OCI-LY1 (cell line): ENCODE measurements around the gene GBE1.

ENCODE experiments used
- H2AFZ ChIP-seq: fragments of 200-600 bp; sonication (generic), shearing (Covaris generic); 2 replicates; pipeline ENCODE4 v1.6.0; 2014; ENCODE audit warnings: antibody characterized with exemption, mild to moderate bottlenecking, low read length
- H3F3A ChIP-seq: fragments of 200-600 bp; sonication (generic), shearing (Covaris generic); 2 replicates; pipeline ENCODE4 v1.6.0; 2014; ENCODE audit warnings: mild to moderate bottlenecking, antibody characterized with exemption, low read length, moderate library complexity; ENCODE audit not compliant: insufficient read depth
- H3K27ac ChIP-seq: fragments of 200-600 bp; sonication (generic); 2 replicates; pipeline ENCODE4 v1.5.1; 2014; ENCODE audit warnings: low read length, mixed run types, mild to moderate bottlenecking, low read depth; ENCODE audit not compliant: poor library complexity, severe bottlenecking
- H3K27me3 ChIP-seq: fragments of 200-600 bp; sonication (generic); 2 replicates; pipeline ENCODE4 v1.6.0; 2014; ENCODE audit warnings: antibody characterized with exemption, mild to moderate bottlenecking, low read length, moderate library complexity; ENCODE audit not compliant: insufficient read depth
- H3K36me3 ChIP-seq: fragments of 200-600 bp; sonication (generic); 2 replicates; pipeline ENCODE4 v1.6.1; 2014; ENCODE audit warnings: mild to moderate bottlenecking, antibody characterized with exemption, low read length, moderate library complexity, mixed read lengths; ENCODE audit not compliant: insufficient read depth
- H3K4me1 ChIP-seq: fragments of 200-600 bp; sonication (generic); 2 replicates; pipeline ENCODE4 v1.5.1; 2014; ENCODE audit warnings: mild to moderate bottlenecking, low read length, moderate library complexity; ENCODE audit not compliant: insufficient read depth, severe bottlenecking
- H3K4me2 ChIP-seq: fragments of 200-600 bp; sonication (generic), shearing (Covaris generic); 2 replicates; pipeline ENCODE4 v1.6.1; 2014; ENCODE audit warnings: low read length
- H3K4me3 ChIP-seq: fragments of 200-600 bp; sonication (generic); 2 replicates; pipeline ENCODE4 v1.5.1; 2014; ENCODE audit warnings: low read length, low read depth, mild to moderate bottlenecking, mixed read lengths; ENCODE audit not compliant: poor library complexity, severe bottlenecking
- H3K79me2 ChIP-seq: fragments of 200-600 bp; shearing (Covaris generic); 2 replicates; pipeline ENCODE4 v1.6.1; 2016; ENCODE audit warnings: mixed run types, low read length, mixed read lengths; ENCODE audit not compliant: insufficient read depth
- H3K9ac ChIP-seq: fragments of 200-600 bp; sonication (generic), shearing (Covaris generic); 2 replicates; pipeline ENCODE4 v1.6.1; 2014; ENCODE audit warnings: mild to moderate bottlenecking, low read length, mixed read lengths
- H3K9me2 ChIP-seq: fragments of 200-600 bp; sonication (generic), shearing (Covaris generic); 2 replicates; pipeline ENCODE4 v1.6.1; 2014; ENCODE audit warnings: low read depth, mild to moderate bottlenecking, low read length, mixed read lengths
- H3K9me3 ChIP-seq: fragments of 200-600 bp; shearing (Covaris generic); 2 replicates; pipeline ENCODE4 v1.6.1; 2014; ENCODE audit warnings: low read length, mixed read lengths
- H4K20me1 ChIP-seq: fragments of 200-600 bp; sonication (generic), shearing (Covaris generic); 2 replicates; pipeline ENCODE4 v1.6.0; 2016; ENCODE audit warnings: mild to moderate bottlenecking, low read length; ENCODE audit not compliant: insufficient read depth
- CTCF ChIP-seq: fragments of 200-600 bp; sonication (generic), shearing (Covaris generic); IDR thresholded peaks from 2 replicates; pipeline ENCODE4 v1.5.1; 2017; ENCODE audit warnings: mild to moderate bottlenecking, antibody characterized with exemption, low read length, moderate library complexity, mixed read lengths
- EZH2 ChIP-seq: fragments of 200-600 bp; sonication (generic), shearing (Covaris generic); IDR thresholded peaks from 2 replicates; pipeline ENCODE4 v1.8.0; 2017; ENCODE audit warnings: borderline replicate concordance, mixed run types, mild to moderate bottlenecking, antibody characterized with exemption, low read length, moderate library complexity, mixed read lengths

GBE1 gene

GRCh38 chr3:81443457-81443782 lies 318.0 kb downstream of the GBE1 start:
- H4K20me1 ChIP-seq: no peaks in the 10 kb centered on the region
- no peak overlapping the region for H3K9ac ChIP-seq
- no peak overlapping the region for H3K4me2 ChIP-seq
- H3K79me2 ChIP-seq: no peaks in the 10 kb centered on the region
- no peaks in the 10 kb centered on the region for H3K9me2 ChIP-seq
- H3K27me3 ChIP-seq: no peaks in the 10 kb centered on the region; the same call in 1 of the 2 replicates
- TF ChIP-seq CTCF (no peak), EZH2 (no peak)
- H2AFZ ChIP-seq: no peak overlapping the region
- H3K9me3 ChIP-seq: no peaks in the 10 kb centered on the region
- no peaks in the 10 kb centered on the region for H3K4me1 ChIP-seq
- H3K4me3 ChIP-seq: no peak overlapping the region
- H3K36me3 ChIP-seq: no peaks in the 10 kb centered on the region
- no peaks in the 10 kb centered on the region for H3F3A ChIP-seq
- H3K27ac ChIP-seq: no peak overlapping the region

- Histone ChIP-seq H2AFZ (no peak overlapping the region), H3K9ac (no peak overlapping the region), H3K27ac (no peak overlapping the region), H3F3A (no peaks in the 10 kb centered on the region), H3K79me2 (no peaks in the 10 kb centered on the region), H3K4me1 (no peaks in the 10 kb centered on the region), H3K36me3 (no peaks in the 10 kb centered on the region), H3K27me3 (no peaks in the 10 kb centered on the region; the same call in 1 of the 2 replicates), H3K9me2 (no peaks in the 10 kb centered on the region), H3K4me3 (no peak overlapping the region), H3K9me3 (no peaks in the 10 kb centered on the region), H4K20me1 (no peaks in the 10 kb centered on the region), H3K4me2 (no peak overlapping the region)
- TF ChIP-seq EZH2 (no peak), CTCF (no peak)
Observed at GRCh38 chr3:81442758-81443456, 318.5 kb downstream of the GBE1 start.

- no peaks in the 10 kb centered on the region for H4K20me1 ChIP-seq
- TF ChIP-seq CTCF: no peak
- no peak for TF ChIP-seq EZH2
- H3K9me3 ChIP-seq: no peaks in the 10 kb centered on the region
- H3K4me2 ChIP-seq: no peak overlapping the region
- no peaks in the 10 kb centered on the region; the same call in 1 of the 2 replicates for H3K27me3 ChIP-seq
- no peaks in the 10 kb centered on the region for H3K9me2 ChIP-seq
- no peaks in the 10 kb centered on the region for H3K36me3 ChIP-seq
- no peaks in the 10 kb centered on the region for H3K79me2 ChIP-seq
- no peak overlapping the region for H3K27ac ChIP-seq
- no peak overlapping the region for H2AFZ ChIP-seq
- H3F3A ChIP-seq: no peaks in the 10 kb centered on the region
- no peaks in the 10 kb centered on the region for H3K4me1 ChIP-seq
- no peak overlapping the region for H3K4me3 ChIP-seq
- no peak overlapping the region for H3K9ac ChIP-seq
Observed at GRCh38 chr3:81440661-81441060, 320.8 kb downstream of the GBE1 start.
